GM10266 (cell line): Measurements from ENCODE around the gene GRK7.

Source experiments
- DNase-seq: peaks from one replicate; pipeline ENCODE4 v3.0.0; 2012; ENCODE audit errors: extremely low spot score
- CTCF ChIP-seq: IDR thresholded peaks from 2 replicates; pipeline ENCODE4 v1.5.1; 2012; ENCODE audit warnings: mild to moderate bottlenecking, low read depth; ENCODE audit not compliant: control insufficient read depth, insufficient read depth; ENCODE audit errors: missing control alignments

GRK7 gene

GRCh38 chr3:141738022-141738890 is 25.0 kb upstream of the GRK7 start, which contains the start of gene RNF7:
TSS of gene RNF7 (plus strand) at chr3:141738298. CDS start at chr3:141738342, 44 bp downstream.
- TF ChIP-seq CTCF, result peak; percentile 92
- peak; percentile 93 for DNase-seq

GRCh38 chr3:141738891-141739363 is 24.3 kb upstream of the GRK7 start:
- TF ChIP-seq CTCF, result no peak
- DNase-seq, result peak; percentile 29

- TF ChIP-seq CTCF, result no peak
- no peak for DNase-seq
These were observed 23.5 kb upstream of the GRK7 start for GRCh38 chr3:141739731-141740130.

GRCh38 chr3:141740349-141740748 is 22.9 kb upstream of the GRK7 start:
- DNase-seq, result no peak
- no peak for TF ChIP-seq CTCF

GRCh38 chr3:141743305-141743704 is 19.9 kb upstream of the GRK7 start:
- no peak for DNase-seq
- TF ChIP-seq CTCF, result no peak

GRCh38 chr3:141746962-141747361 is 16.2 kb upstream of the GRK7 start:
- no peak for DNase-seq
- TF ChIP-seq CTCF, result no peak

GRCh38 chr3:141753399-141753798 is 9.8 kb upstream of the GRK7 start:
- no peak for TF ChIP-seq CTCF
- no peak for DNase-seq
